Gastroesophageal sphincter (tissue), 4 donors: ENCODE measurements around the gene SLC22A31. TPM values are rescaled to one million over a fixed set of nuclear protein-coding genes. Genes with fewer than 3 reads are reported as not detected.
A peak's percentile ranks its signal among the peaks of the same experiment; 100 is the strongest.

Experiments
- ATAC-seq: fragments of 150-250 bp; one replicate; pipeline ENCODE4 v1.9.1; 2016; ENCODE audit warnings: mild to moderate bottlenecking, moderate library complexity
- H3K27ac ChIP-seq, 4 donors: fragments of 200-600 bp; sonication (generic) in 3 of 4; 1 replicate in 3 of 4; 2 replicates in 1 of 4; pipeline ENCODE4 v1.5.1; 2016 to 2019
- H3K27me3 ChIP-seq: fragments of 200-600 bp; sonication (generic); one replicate; pipeline ENCODE4 v1.5.1; 2019
- H3K36me3 ChIP-seq, 2 donors: fragments of 200-600 bp; sonication (generic); one replicate each; pipeline ENCODE4 v1.5.1; 2019; ENCODE audit warnings: control low read depth in 1 of 2
- H3K4me1 ChIP-seq, 3 donors: fragments of 200-600 bp; sonication (generic); 1 replicate in 2 of 3; 2 replicates in 1 of 3; pipeline ENCODE4 v1.5.1; 2016 to 2019; ENCODE audit warnings: control low read depth in 2 of 3
- H3K4me3 ChIP-seq, 2 donors: fragments of 200-600 bp; sonication (generic); one replicate each; pipeline ENCODE4 v1.5.1; 2019; ENCODE audit warnings: mild to moderate bottlenecking in 1 of 2, moderate library complexity in 1 of 2
- H3K9me3 ChIP-seq, 3 donors: fragments of 200-600 bp; sonication (generic); one replicate each; pipeline ENCODE4 v1.5.1; 2017 to 2019; ENCODE audit warnings: control low read depth in 2 of 3
- CTCF ChIP-seq, 4 experiments: fragments of 200-600 bp in 2 of 4; fragments of 450-650 bp in 2 of 4; sonication (generic) in 1 of 4; IDR thresholded peaks; one replicate each; pipeline ENCODE4 v1.5.1; 2017 to 2019; ENCODE audit warnings: antibody characterized with exemption in 4 of 4, mild to moderate bottlenecking in 2 of 4, moderate library complexity in 2 of 4
- EP300 ChIP-seq: sonication (generic); formaldehyde crosslinking; IDR thresholded peaks from one replicate; pipeline ENCODE4 v1.6.1; 2017; ENCODE audit warnings: antibody characterized with exemption, mild to moderate bottlenecking
- POLR2A ChIP-seq, 2 donors: fragments of 450-650 bp; IDR thresholded peaks; one replicate each; pipeline ENCODE4 v1.6.1; 2017; ENCODE audit warnings: antibody characterized with exemption in 2 of 2, mild to moderate bottlenecking in 2 of 2, moderate library complexity in 1 of 2
- POLR2AphosphoS5 ChIP-seq: sonication (generic); formaldehyde crosslinking; IDR thresholded peaks from one replicate; pipeline ENCODE4 v1.6.1; 2017; ENCODE audit warnings: antibody characterized with exemption
- WGBS, 2 donors: methylation state at CpG; one replicate each; pipeline ENCODE4 v1.1.5; 2018; ENCODE audit warnings: low coverage in 1 of 2; 5-methylcytosine and 5-hydroxymethylcytosine counted together
- total RNA-seq, 4 donors: library from RNA; depleted of rRNA; stranded (reverse); fragments of >200 nt; gene quantifications; one replicate each; pipeline ENCODE4 v1.1.0, GENCODE V29; 2016

The SLC22A31 gene
- total RNA-seq, 4 donors from 2014 or later, result not detected

DNA sequence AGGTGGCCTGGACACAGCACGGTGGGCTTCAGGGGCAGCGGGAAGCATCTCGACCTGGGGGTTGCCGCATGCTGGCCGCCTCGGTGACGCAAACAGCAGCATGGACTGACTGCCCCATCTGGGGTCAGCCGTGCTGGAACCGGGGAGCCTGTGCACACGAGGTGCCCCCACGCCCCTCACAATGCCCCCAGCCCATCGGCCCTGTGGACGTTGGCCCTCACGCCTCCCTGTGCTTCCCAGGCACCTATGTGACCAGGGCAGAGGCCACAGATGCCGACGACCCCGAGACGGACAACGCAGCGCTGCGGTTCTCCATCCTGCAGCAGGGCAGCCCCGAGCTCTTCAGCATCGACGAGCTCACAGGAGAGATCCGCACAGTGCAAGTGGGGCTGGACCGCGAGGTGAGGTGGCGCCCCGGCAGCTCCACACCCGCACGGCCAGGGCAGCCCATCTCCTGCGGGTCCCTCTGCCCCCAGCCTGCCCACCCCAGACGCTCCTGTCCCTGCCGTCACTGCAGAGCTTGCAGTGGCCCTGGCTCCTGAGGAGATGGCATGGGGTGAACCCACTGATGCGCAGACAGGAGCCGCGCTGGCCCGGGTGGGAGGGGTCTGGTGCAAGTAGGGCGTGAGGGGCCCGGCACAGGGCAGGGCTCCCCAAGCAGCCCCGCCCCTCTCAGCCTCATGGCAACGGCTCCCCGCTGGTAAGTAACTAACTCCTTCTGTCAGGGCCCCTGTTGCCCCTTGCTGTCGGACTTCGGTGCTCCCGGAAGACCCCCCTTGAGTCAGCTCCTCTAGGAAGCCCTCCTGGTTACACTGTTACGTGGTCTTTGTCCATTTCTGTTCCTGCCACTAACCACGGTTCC is 15.2 kb downstream of the SLC22A31 start:
- no peaks in the 10 kb centered on the region for H3K36me3 ChIP-seq
- no peaks in the 10 kb centered on the region for H3K9me3 ChIP-seq
- 40 to 69% methylated on average over 1 to 12 of the region's 48 CpGs for WGBS, 2 donors
- TF ChIP-seq CTCF (IDR thresholded peaks at IDR 0.05), result no peak
- TF ChIP-seq POLR2A (IDR thresholded peaks at IDR 0.05), result no peak
- TF ChIP-seq EP300, result no peak
- no peak for TF ChIP-seq POLR2AphosphoS5
- no peaks in the 10 kb centered on the region for H3K4me1 ChIP-seq
- ATAC-seq, result peak; percentile 13
- peaks cover 33% of the 10 kb centered on the region for H3K27me3 ChIP-seq
- no peak overlapping the region for H3K4me3 ChIP-seq
- H3K27ac ChIP-seq, result no peak overlapping the region

DNA sequence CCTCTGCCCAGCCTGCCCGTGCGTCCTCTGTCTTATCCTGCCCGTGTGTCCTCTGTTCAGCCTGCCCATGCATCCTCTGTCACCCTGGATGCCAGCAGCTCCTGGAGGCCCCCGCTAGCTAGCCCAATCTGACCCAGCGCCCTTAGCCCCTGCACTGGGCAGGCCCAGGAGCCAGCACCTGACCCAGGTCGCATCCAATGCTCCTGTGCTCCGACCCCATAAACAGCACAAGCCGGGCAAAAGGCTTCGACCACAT is 15.7 kb downstream of the SLC22A31 start:
- no peak for ATAC-seq

DNA sequence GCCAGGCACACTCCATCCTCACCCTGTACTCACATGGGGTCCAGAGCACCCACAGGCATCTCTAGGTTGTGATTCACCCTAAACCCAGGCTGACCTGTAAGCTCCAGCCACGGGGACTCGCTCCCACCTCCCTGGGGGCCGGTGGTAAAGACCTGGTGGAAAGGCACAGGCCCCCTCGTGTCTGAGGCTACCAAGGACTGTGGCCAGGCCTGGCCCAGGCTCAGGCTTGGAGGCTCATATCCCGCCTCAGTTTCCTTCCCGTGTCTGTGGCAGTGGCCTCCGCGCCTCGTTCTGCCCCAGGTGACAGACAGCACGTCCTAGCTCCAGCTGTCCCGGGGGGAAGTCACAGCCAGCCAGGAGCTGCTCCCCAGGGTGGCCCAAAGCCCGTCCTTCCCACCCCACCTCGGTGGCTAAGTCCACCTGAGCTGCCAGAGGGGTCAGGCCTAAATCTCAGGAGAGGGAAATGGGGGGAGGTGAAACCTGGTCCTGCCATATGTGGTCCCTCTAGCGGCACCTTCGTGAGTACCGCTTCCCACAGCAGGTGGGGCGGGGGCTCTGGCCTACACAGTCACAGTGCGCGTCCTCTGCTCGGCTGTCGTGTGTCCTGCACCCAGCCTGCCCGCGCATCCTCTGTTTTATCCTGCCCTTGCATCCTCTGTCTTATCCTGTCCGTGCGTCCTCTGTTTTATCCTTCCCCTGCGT is 16.2 kb downstream of the SLC22A31 start:
- no peak for ATAC-seq
- Histone ChIP-seq H3K27ac (no peak overlapping the region), H3K4me3 (no peak overlapping the region), H3K4me1 (no peaks in the 10 kb centered on the region), H3K36me3 (no peaks in the 10 kb centered on the region), H3K27me3 (peaks cover 43% of the 10 kb centered on the region), H3K9me3 (no peaks in the 10 kb centered on the region)
- TF ChIP-seq CTCF (IDR thresholded peaks at IDR 0.05) (no peak), POLR2AphosphoS5 (no peak), EP300 (no peak), POLR2A (IDR thresholded peaks at IDR 0.05) (no peak)
- 39% methylated on average over 2 of the region's 26 CpGs; no CpG with 5 or more reads in 1 of the 2 donors for WGBS, 2 donors

More for the DNA sequence above, 15.7 kb downstream of the SLC22A31 start:
- Histone ChIP-seq H3K27ac (no peak overlapping the region), H3K9me3 (no peaks in the 10 kb centered on the region), H3K4me3 (no peak overlapping the region), H3K4me1 (no peaks in the 10 kb centered on the region), H3K36me3 (no peaks in the 10 kb centered on the region), H3K27me3 (peaks cover 38% of the 10 kb centered on the region)
- TF ChIP-seq POLR2A (IDR thresholded peaks at IDR 0.05), result no peak
- TF ChIP-seq EP300, result no peak
- 37% methylated on average over 2 of the region's 9 CpGs; no CpG with 5 or more reads in 1 of the 2 donors for WGBS, 2 donors

DNA sequence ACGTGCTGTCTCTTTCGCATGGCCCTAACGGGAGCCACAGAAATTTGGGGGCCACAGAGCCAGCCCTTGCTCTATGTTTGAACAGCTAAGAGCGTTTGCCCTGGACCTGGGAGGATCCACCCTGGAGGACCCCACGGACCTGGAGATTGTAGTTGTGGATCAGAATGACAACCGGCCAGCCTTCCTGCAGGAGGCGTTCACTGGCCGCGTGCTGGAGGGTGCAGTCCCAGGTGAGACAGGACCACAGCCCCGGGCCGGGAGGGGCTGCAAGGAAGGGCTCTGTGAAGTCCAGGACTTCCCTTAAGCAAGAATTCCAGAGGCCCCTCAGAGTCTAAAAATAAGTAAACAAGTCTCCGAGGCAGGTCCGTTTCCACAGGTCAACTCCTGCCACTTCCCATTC is 16.9 kb downstream of the SLC22A31 start:
- no peak for TF ChIP-seq CTCF (IDR thresholded peaks at IDR 0.05)
- TF ChIP-seq EP300, result no peak
- no peak for TF ChIP-seq POLR2A (IDR thresholded peaks at IDR 0.05)
- TF ChIP-seq POLR2AphosphoS5, result no peak
- peaks cover 50% of the 10 kb centered on the region for H3K27me3 ChIP-seq
- H3K4me1 ChIP-seq, result no peaks in the 10 kb centered on the region
- H3K36me3 ChIP-seq, result no peaks in the 10 kb centered on the region
- no peak for ATAC-seq
- H3K9me3 ChIP-seq, result no peaks in the 10 kb centered on the region
- no peak overlapping the region for H3K4me3 ChIP-seq
- WGBS, 2 donors, result 30% methylated on average over 12 of the region's 13 CpGs; no CpG with 5 or more reads in 1 of the 2 donors
- no peak overlapping the region for H3K27ac ChIP-seq

GRCh38 chr16:89179656-89180315 is 20.6 kb downstream of the SLC22A31 start:
- no peak for ATAC-seq
- Histone ChIP-seq H3K4me3 (no peak overlapping the region), H3K4me1 (no peaks in the 10 kb centered on the region), H3K27me3 (peaks cover 87% of the 10 kb centered on the region), H3K27ac (no peak overlapping the region), H3K36me3 (no peaks in the 10 kb centered on the region), H3K9me3 (no peaks in the 10 kb centered on the region)
- WGBS, 2 donors, result 62% methylated on average over 11 of the region's 25 CpGs; no CpG with 5 or more reads in 1 of the 2 donors
- TF ChIP-seq POLR2A (IDR thresholded peaks at IDR 0.05) (no peak), EP300 (no peak), CTCF (IDR thresholded peaks at IDR 0.05) (no peak), POLR2AphosphoS5 (no peak)
